Measurements from ENCODE around the gene NPIPB2. TPM values are rescaled to one million over a fixed set of nuclear protein-coding genes. Genes with fewer than 3 reads are reported as not detected.
A peak's percentile ranks its signal among the peaks of the same experiment; 100 is the strongest.
"Not testable (repeated sequence)": the region's sequence is repeated elsewhere in the genome, so short reads cannot be mapped to it uniquely, and the experiment has no call there.

NPIPB2 gene
- polyA plus RNA-seq, 2 of the 4 experiments (the other 2 are of a cell fraction) = 2.7 to 6.6 TPM

DNA sequence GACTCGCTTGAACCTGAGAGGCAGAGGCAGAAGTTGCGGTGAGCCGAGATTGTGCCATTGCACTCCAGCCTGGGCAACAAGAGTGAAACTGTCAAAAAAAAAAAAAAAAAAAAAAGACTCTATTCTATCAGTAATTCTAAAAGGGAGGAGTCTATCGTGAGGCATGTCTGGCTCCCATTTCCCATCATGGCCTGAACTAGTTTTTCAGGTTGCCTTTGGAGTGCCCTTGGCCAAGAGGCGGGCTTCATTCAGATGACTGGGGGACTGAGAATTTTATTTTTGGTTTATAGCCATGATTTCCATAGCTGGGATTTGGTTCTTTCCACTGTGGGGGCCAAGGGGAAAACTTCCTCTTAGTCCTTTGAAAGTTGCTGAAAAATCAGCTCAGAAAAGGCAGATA is 31.2 kb upstream of the NPIPB2 start (continued):
- TF ChIP-seq EHMT2 (IDR thresholded peaks at IDR 0.05; ENCODE audit: low read depth) (no peak), ZFP36 (IDR thresholded peaks at IDR 0.05; ENCODE audit: borderline replicate concordance, partially characterized antibody) (no peak), KDM1A (IDR thresholded peaks at IDR 0.05; ENCODE audit: low read depth) (no peak)

DNA sequence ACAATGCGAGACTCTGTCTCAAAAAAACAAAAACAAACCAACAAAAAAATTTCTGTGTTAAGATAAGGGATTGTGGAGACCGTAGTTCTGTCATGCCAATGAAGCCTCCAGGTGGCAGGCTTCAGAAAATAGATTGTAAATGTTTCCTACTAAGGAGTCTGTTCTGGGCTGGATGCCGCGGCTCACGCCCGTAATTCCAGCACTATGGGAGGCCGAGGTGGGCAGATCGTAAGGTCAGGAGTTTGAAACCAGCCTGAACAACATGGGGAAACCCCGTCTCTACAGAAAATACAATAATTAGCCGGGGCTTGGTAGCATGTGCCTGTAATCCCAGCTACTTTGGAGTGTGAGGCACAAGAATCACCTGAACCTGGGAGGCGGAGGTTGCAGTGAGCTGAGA is 30.3 kb upstream of the NPIPB2 start:
- Histone ChIP-seq H3K4me2 (no peak overlapping the region; the same call in 2 of the 3 replicates), H3K4me1 (peaks cover 3% of the 10 kb centered on the region; the same call in 1 of the 3 replicates), H3K27ac (no peak overlapping the region), H3K4me3 (no peak overlapping the region), H3K9me3 (no peaks in the 10 kb centered on the region)
- ChIA-PET POLR2A (no interaction called here), CTCF (interaction anchor here (0.7 to 3.3 kb wide), 14 partner anchors 9 to 576 kb away, joined by 3 to 61 read pairs (median 4); no protein-coding TSS in a partner anchor)
- FAIRE-seq = no peak
- peak; percentile 46 to 53; a peak in 3 of 6 replicates for ATAC-seq
- WGBS (ENCODE audit: missing lambda C conversion rate) = 49% methylated on average over 11 of the region's 11 CpGs
- peak in 1 of 2 experiments; percentile 50 for DNase-seq (ENCODE audit: low read depth in 1 of 2, low spot score in 1 of 2)
- peak; percentile 27 to 30; a peak in 3 of 5 replicates for TF ChIP-seq RAD21 (conservative IDR thresholded peaks at IDR 0.05 in 1 of 2, IDR thresholded peaks at IDR 0.05 in 1 of 2)
- no peak for TF ChIP-seq EP300 (IDR thresholded peaks at IDR 0.05)
- TF ChIP-seq, protein P1, sequence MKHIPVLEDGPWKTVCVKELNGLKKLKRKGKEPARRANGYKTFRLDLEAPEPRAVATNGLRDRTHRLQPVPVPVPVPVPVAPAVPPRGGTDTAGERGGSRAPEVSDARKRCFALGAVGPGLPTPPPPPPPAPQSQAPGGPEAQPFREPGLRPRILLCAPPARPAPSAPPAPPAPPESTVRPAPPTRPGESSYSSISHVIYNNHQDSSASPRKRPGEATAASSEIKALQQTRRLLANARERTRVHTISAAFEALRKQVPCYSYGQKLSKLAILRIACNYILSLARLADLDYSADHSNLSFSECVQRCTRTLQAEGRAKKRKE (CRISPR knock-in tag; IDR thresholded peaks at IDR 0.05; ENCODE audit: low read depth) = no peak
- TF ChIP-seq, protein P2, sequence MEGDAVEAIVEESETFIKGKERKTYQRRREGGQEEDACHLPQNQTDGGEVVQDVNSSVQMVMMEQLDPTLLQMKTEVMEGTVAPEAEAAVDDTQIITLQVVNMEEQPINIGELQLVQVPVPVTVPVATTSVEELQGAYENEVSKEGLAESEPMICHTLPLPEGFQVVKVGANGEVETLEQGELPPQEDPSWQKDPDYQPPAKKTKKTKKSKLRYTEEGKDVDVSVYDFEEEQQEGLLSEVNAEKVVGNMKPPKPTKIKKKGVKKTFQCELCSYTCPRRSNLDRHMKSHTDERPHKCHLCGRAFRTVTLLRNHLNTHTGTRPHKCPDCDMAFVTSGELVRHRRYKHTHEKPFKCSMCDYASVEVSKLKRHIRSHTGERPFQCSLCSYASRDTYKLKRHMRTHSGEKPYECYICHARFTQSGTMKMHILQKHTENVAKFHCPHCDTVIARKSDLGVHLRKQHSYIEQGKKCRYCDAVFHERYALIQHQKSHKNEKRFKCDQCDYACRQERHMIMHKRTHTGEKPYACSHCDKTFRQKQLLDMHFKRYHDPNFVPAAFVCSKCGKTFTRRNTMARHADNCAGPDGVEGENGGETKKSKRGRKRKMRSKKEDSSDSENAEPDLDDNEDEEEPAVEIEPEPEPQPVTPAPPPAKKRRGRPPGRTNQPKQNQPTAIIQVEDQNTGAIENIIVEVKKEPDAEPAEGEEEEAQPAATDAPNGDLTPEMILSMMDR (IDR thresholded peaks at IDR 0.05) = peak; percentile 31; the same call in 2 of the 3 replicates
- TF ChIP-seq SMC3 (IDR thresholded peaks at IDR 0.05) = peak; percentile 48; the same call in 2 of the 3 replicates

DNA sequence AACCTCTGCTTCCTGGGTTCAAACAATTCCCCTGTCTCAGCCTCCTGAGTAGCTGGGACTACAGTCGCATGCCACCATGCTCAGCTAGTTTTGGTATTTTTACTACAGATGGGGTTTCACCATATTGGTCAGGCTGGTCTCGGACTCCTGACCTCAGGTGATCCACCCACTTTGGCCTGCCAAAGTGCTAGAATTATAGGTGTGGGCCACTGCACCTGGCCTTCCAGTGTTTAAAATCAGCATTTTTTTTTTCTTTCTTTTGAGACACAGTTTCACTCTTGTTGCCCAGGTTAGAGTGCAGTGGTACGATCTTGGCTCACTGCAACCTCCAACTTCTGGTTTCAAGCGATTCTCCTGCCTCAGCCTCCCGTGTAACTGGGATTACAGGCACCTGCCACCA is 28.4 kb upstream of the NPIPB2 start:
- DNase-seq (ENCODE audit: low read depth in 1 of 2, low spot score in 1 of 2); H3K4me3 ChIP-seq; H3K4me1 ChIP-seq; H3K9me3 ChIP-seq; ATAC-seq; H3K4me2 ChIP-seq; FAIRE-seq; POLR2A ChIA-PET; H3K27ac ChIP-seq: not testable (repeated sequence)
- WGBS (ENCODE audit: missing lambda C conversion rate) = 88% methylated on average over 5 of the region's 5 CpGs
- CTCF ChIA-PET = interaction anchor here (1.1 to 4.0 kb wide), 2 partner anchors 21 to 97 kb away, joined by 4 to 35 read pairs; no protein-coding TSS in a partner anchor

DNA sequence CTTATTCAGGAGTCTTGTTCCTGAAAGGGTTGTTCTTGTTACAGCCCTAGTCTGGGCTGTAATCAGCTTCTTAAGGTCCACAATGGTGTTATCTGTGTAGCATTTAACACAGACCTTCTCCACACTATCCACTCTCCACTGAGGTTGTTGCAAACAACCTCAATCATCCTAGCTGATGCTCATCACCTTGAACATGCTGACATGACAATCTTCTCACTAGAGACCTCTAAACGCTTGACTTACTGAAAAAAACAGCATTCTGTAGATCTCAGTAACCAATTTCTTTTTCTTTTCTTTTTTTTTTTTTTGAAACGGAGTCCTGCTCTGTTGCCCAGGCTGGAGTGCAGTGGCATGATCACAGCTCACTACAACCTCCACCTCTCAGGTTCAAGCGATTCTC is 26.7 kb upstream of the NPIPB2 start:
- peak; percentile 75 for TF ChIP-seq MAFK (IDR thresholded peaks at IDR 0.05; ENCODE audit: partially characterized antibody)
- TF ChIP-seq FOXS1 (CRISPR knock-in tag; IDR thresholded peaks at IDR 0.05) = no peak
- ATAC-seq = no peak
- Histone ChIP-seq H3K4me1 (no peaks in the 10 kb centered on the region), H3K4me2 (no peak overlapping the region), H3K9me3 (no peaks in the 10 kb centered on the region), H3K4me3 (no peak overlapping the region), H3K27ac (no peak overlapping the region)
- DNase-seq (ENCODE audit: low read depth in 1 of 2, low spot score in 1 of 2) = no peak
- FAIRE-seq = no peak
- 65% methylated on average over 3 of the region's 3 CpGs for WGBS (ENCODE audit: missing lambda C conversion rate)
- ChIA-PET CTCF (interaction anchor here (0.6 to 4.0 kb wide), 5 partner anchors 10 to 127 kb away, joined by 3 to 35 read pairs (median 4); no protein-coding TSS in a partner anchor), POLR2A (no interaction called here)

DNA sequence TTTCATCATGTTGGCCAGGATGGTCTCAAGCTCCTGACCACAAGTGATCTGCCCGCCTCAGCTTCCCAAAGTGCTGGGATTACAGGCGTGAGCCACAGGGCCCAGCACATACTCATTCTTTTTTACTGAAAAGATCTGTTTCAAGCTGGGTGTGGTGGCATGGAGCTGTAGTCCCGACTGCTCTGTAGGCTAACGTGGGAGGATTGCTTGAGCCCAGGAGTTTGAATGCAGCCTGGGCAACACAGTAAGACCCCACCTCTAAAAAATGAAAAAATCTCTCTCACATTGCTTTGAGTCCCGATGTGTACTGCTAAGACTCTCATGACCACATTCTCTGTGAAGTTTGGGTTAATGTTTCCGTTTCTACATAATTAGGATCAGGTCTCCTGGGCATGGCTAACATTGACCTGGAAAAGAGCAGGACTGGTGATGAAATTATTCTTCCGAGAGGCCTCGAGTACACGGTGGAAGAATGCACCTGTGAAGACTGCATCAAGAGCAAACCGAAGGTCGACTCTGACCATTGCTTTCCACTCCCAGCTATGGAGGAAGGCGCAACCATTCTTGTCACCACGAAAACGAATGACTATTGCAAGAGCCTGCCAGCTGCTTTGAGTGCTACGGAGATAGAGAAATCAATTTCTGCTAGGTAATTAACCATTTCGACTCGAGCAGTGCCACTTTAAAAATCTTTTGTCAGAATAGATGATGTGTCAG is 25.5 kb upstream of the NPIPB2 start:
- Histone ChIP-seq H3K27ac (no peak overlapping the region), H3K4me3 (no peak overlapping the region), H3K4me2 (no peak overlapping the region), H3K9me3 (no peaks in the 10 kb centered on the region), H3K4me1 (no peaks in the 10 kb centered on the region)
- FAIRE-seq = no peak
- ATAC-seq = no peak
- POLR2A ChIA-PET = interaction anchor here (1.2 kb wide), 1 partner anchor 9 kb away, joined by 9 read pairs; the partner anchor contains the start of gene SNX29
- WGBS (ENCODE audit: missing lambda C conversion rate) = 62% methylated on average over 17 of the region's 17 CpGs
- TF ChIP-seq JUN (IDR thresholded peaks at IDR 0.05) = no peak
- CTCF ChIA-PET = interaction anchor here (4.0 kb wide), 1 partner anchor 100 kb away, joined by 35 read pairs; no protein-coding TSS in a partner anchor
- no peak for DNase-seq (ENCODE audit: low read depth in 1 of 2, low spot score in 1 of 2)
